Measurements from ENCODE around the gene SIDT1. TPM values are rescaled to one million over a fixed set of nuclear protein-coding genes. Genes with fewer than 3 reads are reported as not detected.
A peak's percentile ranks its signal among the peaks of the same experiment; 100 is the strongest.

Gene SIDT1
- polyA plus RNA-seq, 3 donors from 2014 or later, result 9.5 to 33.2 (median 11.8) TPM

- no peak overlapping the region for H3K27ac Mint-ChIP-seq
- no peaks in the 10 kb centered on the region for H3K9me3 Mint-ChIP-seq
- DNase-seq, result no peak
- peaks cover 23 to 66% (median 37%) of the 10 kb centered on the region in 3 donors for H3K36me3 Mint-ChIP-seq
- H3K27me3 Mint-ChIP-seq (ENCODE audit: low read depth in 3 of 3), result no peaks in the 10 kb centered on the region
- no peak overlapping the region for H3K4me3 Mint-ChIP-seq
- no peaks in the 10 kb centered on the region for H3K4me1 Mint-ChIP-seq
These were observed 82.0 kb downstream of the SIDT1 start for GRCh38 chr3:113614402-113614801.

- Mint-ChIP-seq H3K27ac (no peak overlapping the region), H3K4me1 (no peaks in the 10 kb centered on the region), H3K36me3 (peaks cover 19 to 67% (median 30%) of the 10 kb centered on the region in 3 donors), H3K27me3 (ENCODE audit: low read depth in 3 of 3) (no peaks in the 10 kb centered on the region), H3K9me3 (no peaks in the 10 kb centered on the region), H3K4me3 (no peak overlapping the region)
- DNase-seq, result no peak
These were observed 83.6 kb downstream of the SIDT1 start for GRCh38 chr3:113615976-113616375.

- H3K36me3 Mint-ChIP-seq, result peaks cover 15 to 56% (median 23%) of the 10 kb centered on the region in 3 donors
- DNase-seq, result no peak
- H3K4me1 Mint-ChIP-seq, result no peaks in the 10 kb centered on the region
- no peaks in the 10 kb centered on the region for H3K27me3 Mint-ChIP-seq (ENCODE audit: low read depth in 3 of 3)
- no peaks in the 10 kb centered on the region for H3K9me3 Mint-ChIP-seq
- no peak overlapping the region for H3K4me3 Mint-ChIP-seq
- peak overlapping the region in 1 of 6 donors; percentile 35 for H3K27ac Mint-ChIP-seq
These were observed 85.4 kb downstream of the SIDT1 start for GRCh38 chr3:113617726-113618125.

- no peaks in the 10 kb centered on the region for H3K27me3 Mint-ChIP-seq (ENCODE audit: low read depth in 3 of 3)
- peak overlapping the region in 2 of 6 donors; percentile 29 to 53 for H3K27ac Mint-ChIP-seq
- no peaks in the 10 kb centered on the region for H3K9me3 Mint-ChIP-seq
- no peaks in the 10 kb centered on the region for H3K4me1 Mint-ChIP-seq
- H3K36me3 Mint-ChIP-seq, result peaks cover 20 to 55% (median 28%) of the 10 kb centered on the region in 3 donors
- DNase-seq, result no peak
- no peak overlapping the region for H3K4me3 Mint-ChIP-seq
These were observed 87.7 kb downstream of the SIDT1 start for GRCh38 chr3:113620091-113620490.

GRCh38 chr3:113623324-113623723 is 91.0 kb downstream of the SIDT1 start:
- H3K36me3 Mint-ChIP-seq, result peaks cover 33 to 64% (median 46%) of the 10 kb centered on the region in 3 donors
- H3K27me3 Mint-ChIP-seq (ENCODE audit: low read depth in 3 of 3), result peaks cover 0 to 1% (median 0%) of the 10 kb centered on the region in 3 donors
- peaks cover 25 to 28% of the 10 kb centered on the region in 2 donors for H3K4me1 Mint-ChIP-seq
- H3K27ac Mint-ChIP-seq, result no peak overlapping the region
- H3K4me3 Mint-ChIP-seq, result no peak overlapping the region
- DNase-seq, result no peak
- H3K9me3 Mint-ChIP-seq, result no peaks in the 10 kb centered on the region

- Mint-ChIP-seq H3K9me3 (no peaks in the 10 kb centered on the region), H3K36me3 (peaks cover 34 to 68% (median 47%) of the 10 kb centered on the region in 3 donors), H3K4me1 (peaks cover 28 to 31% of the 10 kb centered on the region in 2 donors), H3K4me3 (no peak overlapping the region), H3K27me3 (ENCODE audit: low read depth in 3 of 3) (peaks cover 0 to 1% (median 0%) of the 10 kb centered on the region in 3 donors), H3K27ac (no peak overlapping the region)
- no peak for DNase-seq
These were observed 91.5 kb downstream of the SIDT1 start for GRCh38 chr3:113623811-113624210.

- Mint-ChIP-seq H3K4me1 (peaks cover 28 to 31% of the 10 kb centered on the region in 2 donors), H3K27me3 (ENCODE audit: low read depth in 3 of 3) (peaks cover 0 to 1% (median 0%) of the 10 kb centered on the region in 3 donors), H3K27ac (peak overlapping the region; percentile 25 to 55 (median 44)), H3K9me3 (no peaks in the 10 kb centered on the region), H3K4me3 (no peak overlapping the region), H3K36me3 (peaks cover 33 to 64% (median 52%) of the 10 kb centered on the region in 3 donors)
- no peak for DNase-seq
These were observed 93.5 kb downstream of the SIDT1 start for GRCh38 chr3:113625834-113626233.

GRCh38 chr3:113626503-113627371 is 94.4 kb downstream of the SIDT1 start:
- Mint-ChIP-seq H3K4me1 (peaks cover 28 to 31% of the 10 kb centered on the region in 2 donors), H3K9me3 (no peaks in the 10 kb centered on the region), H3K4me3 (no peak overlapping the region)

GRCh38 chr3:113628316-113628715 is 96.0 kb downstream of the SIDT1 start:
- H3K4me3 Mint-ChIP-seq, result no peak overlapping the region
- peaks cover 28 to 31% of the 10 kb centered on the region in 2 donors for H3K4me1 Mint-ChIP-seq
- H3K9me3 Mint-ChIP-seq, result no peaks in the 10 kb centered on the region
- peaks cover 0 to 3% (median 0%) of the 10 kb centered on the region in 3 donors for H3K27me3 Mint-ChIP-seq (ENCODE audit: low read depth in 3 of 3)
- no peak for DNase-seq
- H3K27ac Mint-ChIP-seq, result peak overlapping the region in 4 of 6 donors; percentile 18 to 73 (median 56)
- H3K36me3 Mint-ChIP-seq, result peaks cover 31 to 58% (median 47%) of the 10 kb centered on the region in 3 donors

More at GRCh38 chr3:113626503-113627371, 94.4 kb downstream of the SIDT1 start:
- Mint-ChIP-seq H3K27me3 (ENCODE audit: low read depth in 3 of 3) (peaks cover 0 to 2% (median 0%) of the 10 kb centered on the region in 3 donors), H3K27ac (peak overlapping the region; percentile 34 to 81 (median 52)), H3K36me3 (peaks cover 31 to 58% (median 47%) of the 10 kb centered on the region in 3 donors)
- DNase-seq, result peak; percentile 9 to 18 (median 15)

- Mint-ChIP-seq H3K4me1 (peaks cover 28 to 31% of the 10 kb centered on the region in 2 donors), H3K27ac (peak overlapping the region in 2 of 6 donors; percentile 11 to 73), H3K36me3 (peaks cover 29 to 56% (median 45%) of the 10 kb centered on the region in 3 donors), H3K27me3 (ENCODE audit: low read depth in 3 of 3) (peaks cover 0 to 3% (median 0%) of the 10 kb centered on the region in 3 donors), H3K4me3 (no peak overlapping the region), H3K9me3 (no peaks in the 10 kb centered on the region)
- no peak for DNase-seq
These were observed 96.4 kb downstream of the SIDT1 start for GRCh38 chr3:113628788-113629187.

- Mint-ChIP-seq H3K27me3 (ENCODE audit: low read depth in 3 of 3) (peaks cover 0 to 3% (median 0%) of the 10 kb centered on the region in 3 donors), H3K9me3 (no peaks in the 10 kb centered on the region), H3K36me3 (peaks cover 20 to 45% (median 36%) of the 10 kb centered on the region in 3 donors), H3K27ac (peak overlapping the region in 4 of 6 donors; percentile 31 to 58 (median 38)), H3K4me1 (peaks cover 28 to 31% of the 10 kb centered on the region in 2 donors), H3K4me3 (no peak overlapping the region)
- no peak for DNase-seq
These were observed 97.4 kb downstream of the SIDT1 start for GRCh38 chr3:113629584-113630421.

- Mint-ChIP-seq H3K36me3 (peaks cover 18 to 36% (median 27%) of the 10 kb centered on the region in 3 donors), H3K27me3 (ENCODE audit: low read depth in 3 of 3) (peaks cover 0 to 2% (median 0%) of the 10 kb centered on the region in 3 donors), H3K4me3 (no peak overlapping the region), H3K9me3 (no peaks in the 10 kb centered on the region), H3K27ac (peak overlapping the region in 4 of 6 donors; percentile 51 to 73 (median 55)), H3K4me1 (peaks cover 24 to 26% of the 10 kb centered on the region in 2 donors)
- no peak for DNase-seq
These were observed 98.7 kb downstream of the SIDT1 start for GRCh38 chr3:113630956-113631542.

GRCh38 chr3:113631573-113631972 is 99.2 kb downstream of the SIDT1 start:
- no peaks in the 10 kb centered on the region for H3K9me3 Mint-ChIP-seq
- H3K27ac Mint-ChIP-seq, result peak overlapping the region in 4 of 6 donors; percentile 51 to 73 (median 55)
- DNase-seq, result no peak
- H3K27me3 Mint-ChIP-seq (ENCODE audit: low read depth in 3 of 3), result peaks cover 0 to 2% (median 0%) of the 10 kb centered on the region in 3 donors
- H3K36me3 Mint-ChIP-seq, result peaks cover 13 to 31% (median 21%) of the 10 kb centered on the region in 3 donors
- H3K4me1 Mint-ChIP-seq, result peaks cover 19 to 20% of the 10 kb centered on the region in 2 donors
- no peak overlapping the region for H3K4me3 Mint-ChIP-seq

Measured in immature natural killer cell (primary cell).